ENCODE results near the gene MOB3B. TPM values are rescaled to one million over a fixed set of nuclear protein-coding genes. Genes with fewer than 3 reads are reported as not detected.

MOB3B gene
- polyA plus RNA-seq, 1 experiment: 0.04 TPM

DNA sequence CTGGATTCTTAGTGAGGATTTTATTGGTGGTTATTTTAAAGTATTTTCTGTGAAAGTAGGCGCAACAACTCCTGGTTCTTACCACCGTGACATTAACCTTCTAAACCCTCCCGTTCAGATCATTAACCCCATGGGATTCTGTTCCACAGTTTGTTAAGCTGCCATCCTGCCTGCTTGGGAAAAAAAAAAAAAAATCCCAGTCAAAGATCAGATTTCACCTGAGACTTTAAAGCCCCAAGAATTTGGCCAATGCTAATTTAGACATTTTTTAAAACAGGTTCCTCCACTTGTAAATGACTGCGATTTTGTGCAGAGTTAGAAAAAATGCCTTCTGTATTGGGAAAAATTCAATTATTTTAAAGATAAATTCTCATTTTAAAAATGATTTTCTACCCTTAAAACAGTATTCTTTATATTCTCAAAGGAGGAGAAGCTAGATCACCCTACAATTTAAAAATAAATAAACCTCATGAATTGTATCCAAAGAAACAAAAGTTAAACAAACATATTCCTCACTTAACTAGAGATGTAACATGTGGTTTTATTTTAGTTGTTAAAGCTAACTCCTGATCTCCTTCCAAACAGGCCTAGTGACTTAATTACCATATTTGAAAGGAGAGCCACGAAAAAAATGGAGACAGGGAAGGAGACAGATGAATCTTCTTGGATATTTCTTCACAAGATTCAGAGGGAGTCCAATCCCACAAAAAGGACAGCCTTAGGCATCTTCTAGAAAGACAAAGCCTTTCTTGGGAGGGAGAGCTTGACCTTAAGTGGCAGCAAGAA is 98.7 kb downstream of the MOB3B start:
- TF ChIP-seq, protein P1, sequence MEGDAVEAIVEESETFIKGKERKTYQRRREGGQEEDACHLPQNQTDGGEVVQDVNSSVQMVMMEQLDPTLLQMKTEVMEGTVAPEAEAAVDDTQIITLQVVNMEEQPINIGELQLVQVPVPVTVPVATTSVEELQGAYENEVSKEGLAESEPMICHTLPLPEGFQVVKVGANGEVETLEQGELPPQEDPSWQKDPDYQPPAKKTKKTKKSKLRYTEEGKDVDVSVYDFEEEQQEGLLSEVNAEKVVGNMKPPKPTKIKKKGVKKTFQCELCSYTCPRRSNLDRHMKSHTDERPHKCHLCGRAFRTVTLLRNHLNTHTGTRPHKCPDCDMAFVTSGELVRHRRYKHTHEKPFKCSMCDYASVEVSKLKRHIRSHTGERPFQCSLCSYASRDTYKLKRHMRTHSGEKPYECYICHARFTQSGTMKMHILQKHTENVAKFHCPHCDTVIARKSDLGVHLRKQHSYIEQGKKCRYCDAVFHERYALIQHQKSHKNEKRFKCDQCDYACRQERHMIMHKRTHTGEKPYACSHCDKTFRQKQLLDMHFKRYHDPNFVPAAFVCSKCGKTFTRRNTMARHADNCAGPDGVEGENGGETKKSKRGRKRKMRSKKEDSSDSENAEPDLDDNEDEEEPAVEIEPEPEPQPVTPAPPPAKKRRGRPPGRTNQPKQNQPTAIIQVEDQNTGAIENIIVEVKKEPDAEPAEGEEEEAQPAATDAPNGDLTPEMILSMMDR (IDR thresholded peaks at IDR 0.05; ENCODE audit: insufficient read depth, low read depth, low read length): no peak
- POLR2A ChIA-PET: no interaction called here
- Histone ChIP-seq H3K4me3 (ENCODE audit: low read depth, low read length) (no peak overlapping the region), H3K36me3 (ENCODE audit: control insufficient read depth, insufficient read depth, low read length) (no peaks in the 10 kb centered on the region), H3K27me3 (ENCODE audit: control insufficient read depth, insufficient read depth, low read length) (no peaks in the 10 kb centered on the region)
- DNase-seq (ENCODE audit: low read depth): no peak
- CTCF ChIA-PET: no interaction called here

DNA sequence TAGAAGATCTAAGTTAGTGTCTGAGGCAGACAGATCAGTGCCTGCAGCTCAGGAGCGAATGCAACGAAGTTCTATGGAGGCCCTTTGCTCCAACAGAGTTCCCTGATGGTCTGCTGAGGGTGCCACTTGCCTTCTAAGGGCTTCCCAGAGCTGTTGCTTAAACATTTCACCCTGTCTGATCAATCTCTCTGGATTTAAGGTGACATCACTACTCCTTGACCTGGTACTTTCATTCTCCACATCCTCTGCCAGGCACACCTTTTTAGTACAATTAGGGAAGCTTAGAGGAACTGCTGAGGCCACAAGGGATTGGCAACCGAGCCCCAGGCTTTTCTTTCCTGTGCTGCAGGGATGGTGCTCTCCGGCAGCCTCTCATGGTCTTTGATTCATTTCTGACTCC is 99.7 kb downstream of the MOB3B start:
- TF ChIP-seq, protein P1 (IDR thresholded peaks at IDR 0.05; ENCODE audit: insufficient read depth, low read depth, low read length): no peak
- no peak for DNase-seq (ENCODE audit: low read depth)
- POLR2A ChIA-PET: no interaction called here
- H3K27me3 ChIP-seq (ENCODE audit: control insufficient read depth, insufficient read depth, low read length): no peaks in the 10 kb centered on the region
- H3K4me3 ChIP-seq (ENCODE audit: low read depth, low read length): no peak overlapping the region
- no peaks in the 10 kb centered on the region for H3K36me3 ChIP-seq (ENCODE audit: control insufficient read depth, insufficient read depth, low read length)
- CTCF ChIA-PET: interaction anchor here (0.9 kb wide), 1 partner anchor 22 kb away, joined by 3 read pairs; no protein-coding TSS in a partner anchor

DNA sequence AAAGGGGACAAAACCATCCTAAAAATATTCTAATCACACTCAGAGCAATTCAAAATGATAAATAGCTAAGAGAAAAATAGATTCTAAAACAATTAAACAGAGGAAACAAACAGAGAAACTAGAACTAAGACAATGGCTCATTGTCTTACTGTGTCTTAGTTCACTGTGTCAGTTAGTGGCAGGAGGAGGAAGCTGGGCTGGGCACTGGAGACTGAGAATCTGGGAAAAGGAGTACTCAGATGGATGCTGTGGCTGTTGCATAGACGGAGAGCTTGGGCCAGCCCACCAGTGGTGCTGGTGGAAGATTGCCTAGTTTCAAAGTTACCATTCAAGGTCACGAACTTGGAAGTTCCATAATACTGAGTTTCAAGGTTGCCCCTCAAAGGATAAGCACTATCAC is 100.2 kb downstream of the MOB3B start:
- DNase-seq (ENCODE audit: low read depth): no peak
- no peaks in the 10 kb centered on the region for H3K36me3 ChIP-seq (ENCODE audit: control insufficient read depth, insufficient read depth, low read length)
- ChIA-PET POLR2A (no interaction called here), CTCF (interaction anchor here (0.9 to 1.5 kb wide), 2 partner anchors 9 to 22 kb away, joined by 3 to 4 read pairs; no protein-coding TSS in a partner anchor)
- H3K27me3 ChIP-seq (ENCODE audit: control insufficient read depth, insufficient read depth, low read length): no peaks in the 10 kb centered on the region
- TF ChIP-seq, protein P1 (IDR thresholded peaks at IDR 0.05; ENCODE audit: insufficient read depth, low read depth, low read length): no peak
- no peak overlapping the region for H3K4me3 ChIP-seq (ENCODE audit: low read depth, low read length)

DNA sequence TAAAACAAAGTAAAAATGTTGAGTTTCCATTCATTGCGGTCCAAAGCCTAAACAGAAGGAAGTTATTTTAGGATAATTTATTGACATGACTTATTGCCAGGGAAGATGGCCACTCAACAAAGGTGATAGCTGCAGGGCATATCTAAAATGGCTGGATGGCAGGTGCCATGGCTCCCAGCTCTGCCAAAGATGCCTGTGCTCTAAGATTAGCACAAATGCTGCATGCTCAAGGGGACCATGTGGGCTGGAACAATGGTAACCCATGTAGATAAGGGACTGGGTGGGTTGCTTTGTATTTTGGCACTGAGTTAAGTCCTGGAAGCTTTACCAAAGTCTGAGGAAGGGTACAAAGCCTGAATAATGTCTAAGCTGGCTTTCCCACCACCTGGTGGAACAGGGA is 101.1 kb downstream of the MOB3B start:
- ChIA-PET CTCF (interaction anchor here (1.5 kb wide), 1 partner anchor 10 kb away, joined by 4 read pairs; no protein-coding TSS in a partner anchor), POLR2A (no interaction called here)
- no peak for DNase-seq (ENCODE audit: low read depth)
- Histone ChIP-seq H3K4me3 (ENCODE audit: low read depth, low read length) (no peak overlapping the region), H3K36me3 (ENCODE audit: control insufficient read depth, insufficient read depth, low read length) (no peaks in the 10 kb centered on the region), H3K27me3 (ENCODE audit: control insufficient read depth, insufficient read depth, low read length) (no peaks in the 10 kb centered on the region)
- TF ChIP-seq, protein P1 (IDR thresholded peaks at IDR 0.05; ENCODE audit: insufficient read depth, low read depth, low read length): no peak

DNA sequence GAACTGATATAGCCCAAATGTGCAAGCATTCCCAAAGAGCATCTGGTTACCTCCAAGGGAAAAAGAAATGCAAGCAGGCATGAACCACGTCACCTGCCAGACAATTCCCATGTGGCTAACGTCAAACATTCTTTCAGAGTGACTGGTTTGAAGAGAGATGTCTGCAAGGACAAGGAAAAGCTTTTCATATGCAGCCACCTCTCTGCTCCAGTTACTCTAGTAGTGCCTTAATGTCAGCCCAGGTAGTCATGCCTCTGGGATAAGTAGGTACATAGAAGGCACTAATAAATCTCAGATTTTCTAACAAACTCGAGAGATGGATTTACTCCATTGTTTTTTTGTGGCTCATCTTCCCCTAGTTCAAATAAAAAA is 102.4 kb downstream of the MOB3B start:
- Histone ChIP-seq H3K36me3 (ENCODE audit: control insufficient read depth, insufficient read depth, low read length) (no peaks in the 10 kb centered on the region), H3K4me3 (ENCODE audit: low read depth, low read length) (no peak overlapping the region), H3K27me3 (ENCODE audit: control insufficient read depth, insufficient read depth, low read length) (no peaks in the 10 kb centered on the region)
- DNase-seq (ENCODE audit: low read depth): no peak
- TF ChIP-seq, protein P1 (IDR thresholded peaks at IDR 0.05; ENCODE audit: insufficient read depth, low read depth, low read length): no peak
- ChIA-PET CTCF (no interaction called here), POLR2A (no interaction called here)
